MM.1S (cell line): ENCODE results near the gene ZNF30.

Source experiments
- DNase-seq: peaks from one replicate; pipeline ENCODE4 v3.0.0-alpha.2; 2015
- H2AFZ ChIP-seq: fragments of 300-600 bp; sonication (generic); 2 replicates; pipeline ENCODE4 v1.6.0; 2016; ENCODE audit warnings: antibody characterized with exemption, low read length
- H3F3A ChIP-seq: fragments of 300-600 bp; sonication (generic); 2 replicates; pipeline ENCODE4 v1.6.1; 2016; ENCODE audit warnings: mild to moderate bottlenecking, antibody characterized with exemption, low read length, moderate library complexity, mixed read lengths; ENCODE audit not compliant: insufficient read depth
- H3K27ac ChIP-seq: fragments of 300-600 bp; sonication (generic); 2 replicates; pipeline ENCODE4 v1.5.1; 2016; ENCODE audit warnings: mild to moderate bottlenecking, low read length
- H3K27me3 ChIP-seq: fragments of 300-600 bp; sonication (generic); replicated peaks from 2 replicates; pipeline ENCODE4 v1.6.0; 2016; ENCODE audit warnings: low read length; ENCODE audit not compliant: insufficient read depth
- H3K36me3 ChIP-seq: fragments of 300-600 bp; sonication (generic); replicated peaks from 2 replicates; pipeline ENCODE4 v1.6.1; 2016; ENCODE audit warnings: mild to moderate bottlenecking, low read length, mixed read lengths; ENCODE audit not compliant: insufficient read depth
- H3K4me1 ChIP-seq: fragments of 300-600 bp; sonication (generic); 2 replicates; pipeline ENCODE4 v1.6.1; 2016; ENCODE audit warnings: low read length, mixed read lengths
- H3K4me2 ChIP-seq: fragments of 300-600 bp; sonication (generic); 2 replicates; pipeline ENCODE4 v1.6.0; 2016; ENCODE audit warnings: low read depth, low read length
- H3K4me3 ChIP-seq: fragments of 300-600 bp; sonication (generic); 2 replicates; pipeline ENCODE4 v1.5.1; 2016; ENCODE audit warnings: low read length, mixed read lengths
- H3K79me2 ChIP-seq: fragments of 300-600 bp; sonication (generic); 2 replicates; pipeline ENCODE4 v1.6.1; 2016; ENCODE audit warnings: mixed run types, low read length, mixed read lengths
- H3K9ac ChIP-seq: fragments of 300-600 bp; sonication (generic); 2 replicates; pipeline ENCODE4 v1.6.1; 2016; ENCODE audit warnings: low read length, mixed read lengths
- H3K9me2 ChIP-seq: fragments of 300-600 bp; sonication (generic); replicated peaks from 2 replicates; pipeline ENCODE4 v1.6.1; 2016; ENCODE audit warnings: mild to moderate bottlenecking, low read length, mixed read lengths; ENCODE audit not compliant: insufficient read depth
- H3K9me3 ChIP-seq: fragments of 300-600 bp; sonication (generic); replicated peaks from 2 replicates; pipeline ENCODE4 v1.6.1; 2016; ENCODE audit warnings: mild to moderate bottlenecking, low read length, mixed read lengths; ENCODE audit not compliant: insufficient read depth
- H4K20me1 ChIP-seq: fragments of 300-600 bp; sonication (generic); 2 replicates; pipeline ENCODE4 v1.6.1; 2016; ENCODE audit warnings: mild to moderate bottlenecking, low read length, moderate library complexity, mixed read lengths; ENCODE audit not compliant: insufficient read depth
- EZH2 ChIP-seq: fragments of 300-600 bp; sonication (generic); optimal IDR thresholded peaks from 2 replicates; pipeline ENCODE3; 2017; ENCODE audit warnings: low read depth, mild to moderate bottlenecking, antibody characterized with exemption, low read length, mixed read lengths
- EZH2phosphoT487 ChIP-seq: fragments of 300-600 bp; sonication (generic); IDR thresholded peaks from 2 replicates; pipeline ENCODE4 v1.6.1; 2018; ENCODE audit warnings: antibody characterized with exemption, low read length
- TF ChIP-seq, protein P1 (sequence below): fragments of 300-600 bp; sonication (generic); IDR thresholded peaks from 2 replicates; pipeline ENCODE4 v1.5.1; 2016; ENCODE audit warnings: antibody characterized with exemption, low read length, mixed read lengths

ZNF30 gene

DNA sequence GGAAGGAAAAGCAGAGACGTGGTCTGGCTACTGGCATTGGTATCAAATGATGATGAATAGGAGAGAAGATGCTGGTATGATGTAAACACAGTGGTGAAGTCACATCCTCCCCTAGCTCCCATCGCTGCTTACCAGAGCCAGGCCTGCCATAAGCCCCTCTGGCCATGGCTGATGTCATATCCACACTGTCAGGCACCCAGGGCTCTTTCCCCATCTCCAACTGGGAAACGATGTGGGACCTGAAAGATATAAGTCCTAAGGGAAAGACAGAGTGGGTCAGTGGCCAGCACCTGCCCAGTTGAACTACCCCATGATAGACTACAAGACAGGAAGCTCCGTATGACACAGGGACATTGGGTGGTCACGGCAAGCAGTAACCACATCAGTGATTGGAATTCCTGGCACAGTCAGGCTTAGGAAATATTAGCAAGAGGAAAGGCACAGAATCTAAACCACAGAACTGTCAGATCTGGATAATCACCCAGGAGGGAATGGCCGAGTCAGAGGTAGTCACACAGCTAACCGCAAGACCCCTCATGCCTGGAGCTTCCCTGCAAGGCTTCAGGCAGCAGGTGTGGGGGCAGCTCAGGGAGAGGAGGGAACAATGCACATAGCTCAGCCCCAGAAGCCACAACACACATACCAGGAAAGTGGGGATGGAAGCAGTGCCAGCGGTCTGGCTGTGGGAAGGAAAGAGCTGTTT is 33.6 kb downstream of the ZNF30 start:
- Histone ChIP-seq H4K20me1 (no peaks in the 10 kb centered on the region), H3K27me3 (0 out of 2 replicates have a peak, but pooled peaks cover 6% of the 10 kb centered on the region), H3F3A (no peaks in the 10 kb centered on the region), H3K4me1 (no peaks in the 10 kb centered on the region), H3K36me3 (no peaks in the 10 kb centered on the region), H3K9me3 (0 out of 2 replicates have a peak, but pooled peaks cover 3% of the 10 kb centered on the region), H3K27ac (no peak overlapping the region), H3K9me2 (no peaks in the 10 kb centered on the region), H3K79me2 (no peaks in the 10 kb centered on the region), H3K9ac (no peak overlapping the region), H2AFZ (no peak overlapping the region), H3K4me3 (no peak overlapping the region), H3K4me2 (no peak overlapping the region)
- DNase-seq, result no peak
- TF ChIP-seq EZH2phosphoT487 (no peak), EZH2 (no peak)
- TF ChIP-seq, protein P1, sequence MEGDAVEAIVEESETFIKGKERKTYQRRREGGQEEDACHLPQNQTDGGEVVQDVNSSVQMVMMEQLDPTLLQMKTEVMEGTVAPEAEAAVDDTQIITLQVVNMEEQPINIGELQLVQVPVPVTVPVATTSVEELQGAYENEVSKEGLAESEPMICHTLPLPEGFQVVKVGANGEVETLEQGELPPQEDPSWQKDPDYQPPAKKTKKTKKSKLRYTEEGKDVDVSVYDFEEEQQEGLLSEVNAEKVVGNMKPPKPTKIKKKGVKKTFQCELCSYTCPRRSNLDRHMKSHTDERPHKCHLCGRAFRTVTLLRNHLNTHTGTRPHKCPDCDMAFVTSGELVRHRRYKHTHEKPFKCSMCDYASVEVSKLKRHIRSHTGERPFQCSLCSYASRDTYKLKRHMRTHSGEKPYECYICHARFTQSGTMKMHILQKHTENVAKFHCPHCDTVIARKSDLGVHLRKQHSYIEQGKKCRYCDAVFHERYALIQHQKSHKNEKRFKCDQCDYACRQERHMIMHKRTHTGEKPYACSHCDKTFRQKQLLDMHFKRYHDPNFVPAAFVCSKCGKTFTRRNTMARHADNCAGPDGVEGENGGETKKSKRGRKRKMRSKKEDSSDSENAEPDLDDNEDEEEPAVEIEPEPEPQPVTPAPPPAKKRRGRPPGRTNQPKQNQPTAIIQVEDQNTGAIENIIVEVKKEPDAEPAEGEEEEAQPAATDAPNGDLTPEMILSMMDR, result no peak

DNA sequence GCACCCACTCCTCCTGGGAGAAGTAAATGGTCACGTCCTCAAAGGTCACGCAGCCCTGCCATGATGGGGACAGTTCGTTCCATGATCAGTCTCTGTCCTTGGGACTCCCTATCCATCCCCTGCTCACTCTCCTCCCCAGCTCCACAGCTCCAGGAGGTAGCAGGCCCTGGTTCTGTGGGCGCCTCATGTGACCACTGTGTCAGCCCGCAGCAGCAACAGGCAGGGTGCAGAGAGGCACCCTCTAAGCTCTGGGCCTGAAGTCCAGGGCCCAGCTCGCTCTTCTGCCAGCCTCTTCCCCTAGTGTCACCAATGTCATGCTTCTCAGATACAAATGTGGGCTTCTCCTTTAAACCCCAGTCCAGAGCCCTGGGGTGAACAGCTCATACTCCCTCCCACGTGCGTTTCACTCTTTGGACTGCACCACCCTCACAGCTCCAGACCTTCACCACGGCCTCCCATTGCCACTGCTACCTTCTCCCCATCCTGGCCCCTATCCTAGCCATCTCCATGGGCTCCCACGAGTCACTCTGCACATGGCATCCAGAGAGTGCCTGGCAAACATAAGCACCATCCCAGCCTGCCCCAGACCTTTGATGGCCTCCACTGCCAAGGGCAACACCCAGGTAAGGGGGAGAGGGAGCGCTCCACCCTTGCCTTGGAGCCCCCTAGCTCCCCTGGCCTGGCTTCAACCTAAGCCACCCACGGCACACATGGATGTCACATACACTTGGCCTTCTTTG is 34.4 kb downstream of the ZNF30 start:
- Histone ChIP-seq H3K4me2 (no peak overlapping the region), H3K4me3 (no peak overlapping the region), H3K27ac (no peak overlapping the region), H3K9ac (no peak overlapping the region), H4K20me1 (no peaks in the 10 kb centered on the region), H3F3A (no peaks in the 10 kb centered on the region), H3K79me2 (no peaks in the 10 kb centered on the region), H2AFZ (no peak overlapping the region), H3K27me3 (peaks cover 11% of the 10 kb centered on the region; the same call in 1 of the 2 replicates), H3K9me3 (0 out of 2 replicates have a peak, but pooled peaks cover 3% of the 10 kb centered on the region), H3K4me1 (no peaks in the 10 kb centered on the region), H3K36me3 (no peaks in the 10 kb centered on the region), H3K9me2 (no peaks in the 10 kb centered on the region)
- DNase-seq, result no peak
- TF ChIP-seq, protein P1, result no peak

DNA sequence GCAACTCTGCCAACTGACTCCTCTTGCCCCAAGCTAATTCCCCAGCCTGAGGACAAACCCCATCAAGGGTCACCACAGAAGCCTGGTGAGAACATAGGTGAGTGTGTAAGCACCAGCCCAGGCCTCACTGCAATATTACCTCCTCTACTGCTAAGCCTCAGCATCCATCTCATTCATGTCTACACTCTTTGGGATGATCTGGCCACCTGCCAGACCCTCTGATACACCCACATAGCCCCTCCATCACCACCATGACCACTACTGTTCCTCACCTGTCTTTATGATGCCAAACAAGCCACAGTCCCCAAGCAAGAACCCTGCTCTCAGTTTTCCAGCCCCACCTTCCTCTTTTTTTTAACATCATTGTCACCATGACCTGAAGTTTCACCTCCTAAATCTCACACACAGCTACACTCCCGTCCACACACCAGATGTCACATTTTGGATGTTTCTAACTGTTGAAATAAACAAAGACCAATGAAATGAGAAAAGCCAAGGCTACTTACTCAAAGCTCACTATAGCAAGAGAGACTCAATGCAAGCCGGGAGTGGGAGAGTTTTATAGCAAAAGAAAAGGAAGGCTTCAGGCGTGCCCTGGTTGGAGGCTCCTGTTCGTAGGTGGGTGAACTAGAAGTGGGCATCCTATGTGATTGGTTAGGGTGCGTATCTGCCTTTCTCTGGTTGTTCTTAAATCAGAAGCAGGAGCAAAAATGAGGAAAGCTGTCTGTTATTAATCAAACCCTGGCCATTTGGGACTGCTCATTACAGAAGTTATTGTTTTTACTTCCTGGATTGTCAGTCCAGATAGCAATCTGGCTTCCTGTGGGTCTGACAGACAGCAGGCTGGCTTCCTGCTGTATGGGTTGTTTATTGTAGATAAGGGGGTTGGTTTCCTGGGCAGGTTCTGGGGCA is 35.3 kb downstream of the ZNF30 start:
- TF ChIP-seq EZH2, result no peak
- TF ChIP-seq EZH2phosphoT487, result no peak
- TF ChIP-seq, protein P1, result no peak
- Histone ChIP-seq H3F3A (no peaks in the 10 kb centered on the region), H3K36me3 (no peaks in the 10 kb centered on the region), H4K20me1 (no peaks in the 10 kb centered on the region), H3K79me2 (no peaks in the 10 kb centered on the region), H3K9ac (no peak overlapping the region), H3K27ac (no peak overlapping the region), H3K4me2 (no peak overlapping the region), H3K4me1 (no peaks in the 10 kb centered on the region), H3K4me3 (no peak overlapping the region), H2AFZ (no peak overlapping the region), H3K9me2 (no peaks in the 10 kb centered on the region), H3K27me3 (peaks cover 18% of the 10 kb centered on the region), H3K9me3 (0 out of 2 replicates have a peak, but pooled peaks cover 3% of the 10 kb centered on the region)
- no peak for DNase-seq
